Activated effector memory CD4-positive, alpha-beta T cell treated with anti-CD3 and anti-CD28 coated beads, Interleukin-2, amount 50 U/mL, for 16 hours (primary cell): ENCODE measurements around the gene IMMT.
"Not testable (repeated sequence)": the region's sequence is repeated elsewhere in the genome, so short reads cannot be mapped to it uniquely, and the experiment has no call there.

Experiments
- DNase-seq: peaks from one replicate; pipeline ENCODE4 v3.0.0-alpha.2; 2020

The IMMT gene

DNA sequence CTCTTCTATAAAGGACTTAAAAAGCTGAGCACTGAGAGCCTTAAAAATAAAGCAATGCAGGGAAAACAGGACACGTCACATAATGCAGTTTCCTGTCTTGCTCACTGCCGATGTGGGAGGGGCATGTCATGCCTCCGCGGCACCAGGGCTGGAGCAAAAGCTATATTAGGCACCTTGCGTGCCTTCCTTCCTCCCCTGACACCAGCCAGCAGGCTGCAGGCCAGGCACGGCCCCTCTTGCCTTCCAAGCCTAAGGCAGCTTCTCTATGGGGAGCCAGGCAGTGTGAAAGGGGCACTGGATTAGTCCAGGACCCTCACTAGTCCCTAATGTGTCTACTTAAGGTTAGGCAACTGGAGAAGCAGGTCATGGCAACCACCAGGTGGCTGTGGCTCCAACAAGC is 30.3 kb upstream of the IMMT start:
- peak; percentile 79 for DNase-seq

DNA sequence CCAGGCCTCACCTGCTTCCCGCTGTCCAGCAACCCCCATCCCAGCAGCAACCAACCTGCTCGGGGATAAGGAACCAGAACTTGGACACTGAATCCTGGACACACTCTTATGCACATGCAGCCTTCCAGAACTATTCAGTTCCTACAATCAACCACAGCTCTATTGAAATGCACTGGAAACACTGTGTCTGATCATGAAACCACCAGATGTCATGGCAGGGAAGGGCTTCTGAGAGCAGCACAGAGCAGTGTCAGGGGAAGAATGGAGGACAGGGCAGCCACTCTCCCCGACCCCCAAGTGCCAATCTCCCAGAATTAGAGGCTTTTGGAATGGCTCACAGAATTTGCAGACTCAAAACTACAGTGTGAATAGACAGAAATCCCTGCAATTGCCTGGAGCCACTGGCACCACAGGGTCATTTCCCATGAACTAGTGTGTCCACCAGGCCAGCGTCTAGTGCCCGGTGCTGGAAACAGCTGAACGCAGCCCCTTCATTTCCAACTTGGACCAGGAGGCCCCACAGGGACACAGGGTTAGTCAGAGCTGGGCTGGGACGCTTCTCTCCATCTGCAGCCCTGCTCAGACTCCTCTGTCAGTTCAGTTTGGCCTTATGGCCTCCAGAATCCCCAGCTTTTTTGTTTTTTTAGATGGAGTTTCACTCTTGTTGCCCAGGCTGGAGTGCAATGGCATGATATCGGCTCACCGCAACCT is 29.5 kb upstream of the IMMT start:
- no peak for DNase-seq

DNA sequence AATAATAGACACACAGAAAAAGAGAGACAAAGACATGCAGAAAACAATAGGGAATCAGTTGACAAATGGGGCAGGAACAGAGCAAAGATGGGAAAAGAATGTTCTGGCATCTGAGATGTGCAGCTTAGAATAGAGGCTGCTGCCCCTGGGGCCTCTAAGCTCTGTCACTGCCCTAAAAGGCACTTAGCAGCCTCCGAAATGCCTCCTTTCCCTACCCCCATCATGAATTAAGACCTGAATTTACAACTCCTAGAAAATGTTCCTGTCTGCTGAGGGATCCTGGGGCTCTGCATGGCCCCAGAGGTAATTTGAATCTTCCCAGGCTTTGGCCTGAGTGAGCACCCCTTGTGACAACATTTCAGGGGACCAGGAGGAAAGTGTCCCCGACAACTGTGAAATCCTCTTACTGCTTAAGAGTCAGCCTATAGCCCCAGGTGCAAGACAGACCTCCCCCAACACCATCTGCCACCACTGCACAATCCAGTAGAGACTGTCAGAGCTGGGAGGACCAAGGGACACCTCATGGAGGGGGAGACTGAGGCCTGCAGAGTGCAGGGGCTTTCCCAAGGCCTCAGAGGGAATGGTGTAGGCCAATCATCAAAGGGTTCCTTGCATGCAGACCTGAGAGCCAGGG is 28.8 kb upstream of the IMMT start:
- no peak for DNase-seq

DNA sequence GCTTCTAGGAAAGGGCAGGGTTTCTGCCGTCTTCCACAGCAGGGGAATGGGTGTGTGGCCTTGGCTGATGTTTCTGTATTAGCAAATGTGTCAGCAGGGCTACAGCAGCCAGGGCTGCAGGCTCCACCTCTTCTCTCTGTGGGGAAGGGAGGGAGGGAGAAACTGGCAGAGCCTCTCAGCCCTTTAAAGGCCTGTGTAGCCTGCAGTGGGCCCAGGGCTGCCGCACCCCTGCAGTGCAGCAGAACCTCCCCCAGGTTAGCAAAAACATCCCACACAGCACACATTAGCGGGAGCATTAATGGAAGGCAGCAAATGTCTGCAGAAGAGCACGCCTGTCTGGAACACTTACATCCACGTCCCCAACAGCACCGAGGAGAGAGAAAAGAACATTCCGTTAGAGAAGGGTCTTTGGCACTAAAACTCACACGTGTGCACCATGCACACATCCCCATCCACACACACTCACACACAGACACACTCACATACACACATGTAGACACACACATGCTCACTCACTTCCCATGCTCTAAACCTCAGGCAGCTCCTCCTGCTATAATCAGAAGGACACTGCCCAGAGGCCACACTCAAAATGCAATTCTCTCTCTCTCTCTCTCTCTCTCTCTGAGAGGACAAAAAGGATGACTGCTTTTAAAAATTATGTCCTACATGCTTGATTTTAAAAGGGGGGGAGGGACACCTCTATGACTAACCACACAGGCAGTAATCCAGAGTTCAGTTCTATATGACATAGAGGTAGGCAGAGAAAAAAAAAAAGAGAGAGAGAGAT is 28.1 kb upstream of the IMMT start:
- no peak for DNase-seq

DNA sequence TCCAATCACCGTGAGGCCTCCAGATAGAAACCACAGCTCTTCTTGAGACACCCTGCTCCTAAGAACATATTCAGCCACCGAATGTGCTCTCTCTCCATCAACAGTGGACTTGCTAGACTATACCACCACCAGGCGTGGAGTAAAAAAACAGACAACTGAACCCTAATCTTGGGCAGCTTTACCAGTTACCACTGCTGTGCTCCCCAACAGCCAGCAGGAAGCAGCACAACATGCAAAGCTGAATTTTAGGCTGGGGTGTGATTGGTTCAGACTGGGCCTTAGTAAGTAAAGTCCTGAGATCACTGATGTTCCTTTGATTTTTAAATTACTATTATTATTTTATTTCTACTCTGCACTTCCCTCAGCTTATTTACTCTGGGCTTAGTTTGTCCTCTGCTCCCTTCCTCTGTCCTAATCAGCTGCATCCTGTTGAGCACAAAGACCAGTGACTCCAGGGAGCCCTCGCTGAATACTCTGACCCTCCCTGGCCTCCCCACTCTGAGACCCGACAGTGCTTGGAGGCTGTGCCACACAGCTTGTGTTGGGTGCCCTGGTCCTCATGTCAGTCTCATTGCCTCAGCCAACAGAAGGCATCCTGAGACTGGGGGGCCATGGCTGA is 25.9 kb upstream of the IMMT start:
- DNase-seq = peak; percentile 82

DNA sequence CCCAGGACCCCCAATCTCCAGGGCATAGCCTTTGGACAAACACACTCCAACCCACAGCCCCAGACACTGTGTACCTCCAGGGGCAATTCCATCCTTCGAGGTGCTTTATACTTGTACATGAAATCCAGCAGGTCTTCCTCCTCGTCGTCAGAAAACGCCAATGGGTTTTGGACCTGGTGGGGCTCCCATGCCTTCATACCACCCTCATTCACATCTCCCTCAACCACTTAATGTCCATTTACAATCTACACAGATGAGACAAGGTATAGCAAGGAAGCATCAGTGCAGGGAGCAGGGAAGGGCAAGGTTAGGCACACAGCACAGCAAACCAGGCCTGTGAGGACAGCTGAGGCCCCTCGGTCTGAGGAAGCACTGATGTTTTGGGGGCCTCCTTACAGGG is 24.6 kb upstream of the IMMT start:
- no peak for DNase-seq

DNA sequence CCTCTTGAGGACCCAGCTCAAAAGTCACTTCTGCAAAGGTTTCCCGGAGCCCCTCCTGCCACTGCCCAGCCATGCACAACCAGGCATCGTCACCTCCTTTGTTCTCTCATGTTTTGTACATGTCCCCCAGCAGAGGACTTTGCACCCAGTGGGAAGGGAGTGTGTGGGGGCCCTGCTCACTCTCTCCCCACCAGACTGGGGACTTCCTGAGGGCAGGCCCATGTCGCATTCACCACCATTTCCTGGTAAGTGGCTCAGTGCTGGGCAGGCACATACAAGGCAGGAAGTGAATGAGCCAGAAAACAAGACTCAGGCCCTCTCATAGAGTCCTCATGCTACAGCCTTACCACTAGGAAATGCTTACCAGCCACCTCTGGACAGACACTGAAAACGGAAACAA is 22.9 kb upstream of the IMMT start:
- no peak for DNase-seq

DNA sequence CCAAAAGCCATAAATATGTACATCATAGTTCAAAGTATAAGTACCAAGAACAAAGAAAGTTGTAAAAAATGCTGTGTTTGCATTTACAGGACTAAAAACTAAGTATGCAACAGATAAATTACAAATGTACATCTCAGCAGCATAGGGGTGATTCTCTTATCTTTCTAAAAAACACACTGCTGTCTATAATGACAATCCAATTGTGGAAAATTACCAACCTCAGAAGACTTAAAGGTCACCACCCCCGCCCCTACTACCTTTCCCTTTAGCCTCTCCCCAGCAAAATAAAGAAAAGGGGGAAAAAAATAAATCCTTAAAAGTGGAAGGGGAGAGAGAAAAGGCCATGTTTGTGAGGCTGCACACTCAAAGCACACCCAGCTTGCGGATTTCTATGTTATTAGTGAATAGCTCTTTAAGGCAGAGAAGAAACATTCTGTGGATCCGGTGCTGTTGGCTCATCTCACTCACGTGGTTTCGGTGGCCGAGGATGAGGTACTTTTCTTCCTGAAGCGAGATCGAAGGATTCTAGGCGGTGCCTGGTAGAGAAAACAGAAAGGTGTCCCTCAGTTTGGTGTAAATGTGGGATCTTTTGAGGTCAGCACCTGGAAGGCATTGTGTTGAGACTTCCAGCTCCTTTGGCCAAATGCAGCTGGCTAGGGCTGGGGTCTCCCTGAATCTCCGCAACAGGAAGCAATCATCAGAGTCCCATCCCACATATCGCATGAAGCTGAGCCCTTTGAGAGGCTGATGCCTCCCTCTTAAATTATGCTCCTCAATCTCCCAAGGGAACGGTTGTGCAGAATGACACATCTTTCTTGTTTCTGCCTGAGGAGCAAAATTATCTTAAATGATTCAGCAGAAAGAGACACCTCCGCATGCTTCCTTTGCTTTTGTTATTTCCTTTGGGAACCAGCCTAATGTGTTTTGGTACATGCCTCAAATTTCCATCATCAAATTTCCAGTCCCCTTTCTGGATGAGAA is 21.6 kb upstream of the IMMT start:
- no peak for DNase-seq

DNA sequence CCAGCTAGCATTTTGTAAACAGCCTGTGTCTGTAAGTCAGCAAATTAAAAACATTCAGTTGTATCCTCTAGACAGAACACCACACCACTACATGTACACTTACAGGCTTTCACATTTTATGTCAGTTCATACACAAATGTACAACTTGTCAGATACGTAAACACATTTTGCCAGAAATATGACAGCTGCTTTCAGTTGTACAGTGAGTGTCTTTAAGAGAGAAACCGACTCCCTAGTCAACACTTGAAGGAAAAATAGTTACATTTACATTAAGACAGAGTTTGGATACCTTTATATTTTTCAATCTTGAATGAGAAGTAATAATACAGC is 19.2 kb upstream of the IMMT start:
- DNase-seq = no peak

DNA sequence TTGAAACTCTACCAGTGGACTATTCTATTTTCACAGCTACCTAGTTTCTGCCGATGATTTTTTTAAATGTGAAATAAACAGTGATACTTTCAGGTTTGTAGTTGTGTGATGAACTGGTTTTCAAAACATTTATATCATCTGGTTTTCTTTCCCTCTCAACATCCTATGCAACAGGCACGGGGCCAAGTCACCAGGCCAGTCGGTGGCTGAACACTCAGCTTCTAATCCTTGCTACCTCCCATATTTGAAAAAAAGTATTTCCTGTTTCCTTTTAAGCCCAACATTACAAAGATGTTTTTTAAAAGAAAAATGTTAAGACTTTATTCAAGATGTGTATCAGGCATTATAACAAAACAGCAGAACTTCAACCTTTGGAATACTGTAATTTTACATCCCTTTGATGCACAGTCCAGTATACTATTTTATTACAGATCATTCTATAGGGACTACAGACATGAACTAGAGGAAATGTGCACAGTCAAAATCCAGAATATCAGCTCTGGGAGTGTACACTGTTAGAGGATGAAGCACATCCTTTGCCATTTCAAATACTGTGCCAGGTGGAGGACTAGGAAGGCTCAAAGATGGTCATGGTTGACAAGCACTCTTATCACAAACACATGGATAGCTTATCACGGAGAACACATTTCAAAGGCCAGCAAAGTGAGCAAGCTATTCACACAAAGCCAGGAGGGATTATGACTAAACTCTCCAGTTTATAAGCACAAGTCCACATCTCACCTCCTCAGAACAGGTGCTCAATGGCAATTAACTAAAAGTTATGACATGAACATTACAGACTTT is 18.6 kb upstream of the IMMT start:
- no peak for DNase-seq

DNA sequence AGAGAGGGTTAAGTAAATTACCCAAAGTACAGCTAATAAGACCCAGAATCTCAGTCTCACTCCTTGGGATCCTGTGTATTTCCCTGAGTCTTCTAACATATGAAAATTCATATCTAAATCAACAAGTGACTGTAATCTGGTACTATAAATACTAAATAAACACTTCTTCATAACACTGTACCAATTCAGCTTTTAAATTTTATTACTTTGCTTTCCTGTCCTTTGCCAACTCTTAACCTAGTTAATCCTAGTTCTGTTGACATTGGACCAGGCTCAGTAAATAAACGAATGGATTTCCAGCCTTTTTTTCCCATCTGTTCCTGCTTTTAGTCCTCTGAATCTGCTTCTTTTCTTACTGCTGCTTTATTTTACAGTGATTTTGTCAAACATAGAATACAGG is 17.8 kb upstream of the IMMT start:
- no peak for DNase-seq

DNA sequence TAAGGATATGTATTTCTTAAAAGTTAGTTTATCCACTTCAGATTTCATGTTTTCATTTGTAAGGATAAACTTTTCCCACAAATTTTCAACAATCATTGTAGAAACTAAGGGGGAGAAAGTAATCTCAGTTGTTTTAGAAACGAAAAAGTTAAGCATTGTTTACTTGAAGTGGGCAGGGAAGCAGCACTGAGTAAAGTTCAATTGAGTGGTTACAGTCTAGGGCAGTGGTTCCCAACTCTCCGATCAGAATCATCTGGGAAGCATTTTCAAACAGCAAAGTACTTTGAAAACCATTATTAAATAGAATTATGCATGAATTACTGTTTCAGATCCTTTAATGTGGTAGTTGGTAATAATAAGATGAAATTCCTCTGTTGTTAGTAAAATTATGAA is 16.5 kb upstream of the IMMT start:
- no peak for DNase-seq

DNA sequence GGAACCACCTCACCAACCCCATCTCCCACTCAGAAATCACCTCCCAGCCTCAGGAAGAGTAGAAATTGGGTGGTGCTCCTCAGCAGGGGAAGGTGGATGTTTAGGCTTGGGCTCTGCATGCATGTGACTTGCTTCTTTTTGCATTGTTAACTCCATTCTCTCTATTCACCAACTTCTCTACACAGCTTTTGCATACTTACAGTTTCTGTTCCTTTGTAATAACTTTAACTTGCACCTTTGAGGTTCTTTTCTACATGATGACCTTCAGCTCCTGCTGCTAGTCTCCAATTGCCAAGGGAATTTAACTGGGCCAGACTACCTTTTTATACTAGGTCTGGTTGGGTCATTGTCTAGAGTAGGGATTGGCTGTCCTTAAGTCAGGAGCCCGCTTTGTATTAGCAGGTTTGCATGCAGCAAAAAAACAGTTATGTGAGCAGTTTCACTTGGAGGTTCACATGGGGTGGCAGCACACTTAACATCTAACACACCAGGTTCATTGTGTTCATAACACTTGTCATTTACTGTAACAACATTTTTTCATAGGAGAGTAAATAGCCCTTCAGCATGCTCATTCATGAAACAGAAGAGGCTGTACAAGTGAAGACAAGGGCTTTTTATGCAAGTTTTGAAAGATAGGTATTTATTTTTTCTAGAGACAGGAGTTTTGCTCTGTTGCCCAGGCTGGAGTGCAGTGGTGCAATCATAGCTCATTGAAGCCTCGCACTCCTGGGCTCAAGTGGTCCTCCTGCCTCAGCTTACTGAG is 16.0 kb upstream of the IMMT start:
- no peak for DNase-seq

DNA sequence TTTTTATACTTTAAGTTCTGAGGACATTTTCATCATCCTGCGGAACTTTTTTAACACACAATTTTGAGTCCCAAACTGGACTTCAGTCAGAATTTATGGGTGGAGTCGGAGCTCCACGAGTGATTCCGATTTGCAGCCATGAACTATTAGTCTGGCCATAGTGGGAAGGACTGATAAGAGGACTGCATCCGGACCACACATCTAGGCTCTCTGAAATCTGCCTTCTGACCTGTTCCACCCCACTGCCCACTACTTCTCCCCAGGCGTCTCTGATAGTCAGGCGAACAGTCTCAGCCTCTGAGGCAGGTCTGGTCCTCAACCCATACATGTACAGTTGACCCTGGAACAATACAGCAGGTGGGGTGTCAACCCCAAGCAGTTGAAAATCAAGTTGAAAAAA is 9.2 kb upstream of the IMMT start:
- DNase-seq = no peak

DNA sequence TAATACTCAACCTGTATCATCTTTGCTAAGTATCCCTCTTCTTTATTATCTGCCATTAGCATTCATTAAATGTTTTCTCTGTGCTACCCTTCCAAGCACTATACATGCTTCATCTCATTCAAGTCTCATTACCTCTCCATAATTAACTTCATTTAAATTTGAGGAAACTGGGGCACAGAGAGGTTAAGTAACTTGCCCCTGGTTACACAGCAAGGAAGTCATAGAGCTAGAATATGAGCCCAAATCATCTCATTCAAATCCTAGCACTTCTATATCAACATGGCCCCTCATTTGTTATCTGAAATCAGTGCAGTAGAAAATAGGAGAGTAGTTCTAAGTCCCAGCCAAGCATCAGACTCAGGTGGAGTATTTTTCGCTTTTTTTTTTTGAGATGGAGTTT is 8.4 kb upstream of the IMMT start:
- no peak for DNase-seq

DNA sequence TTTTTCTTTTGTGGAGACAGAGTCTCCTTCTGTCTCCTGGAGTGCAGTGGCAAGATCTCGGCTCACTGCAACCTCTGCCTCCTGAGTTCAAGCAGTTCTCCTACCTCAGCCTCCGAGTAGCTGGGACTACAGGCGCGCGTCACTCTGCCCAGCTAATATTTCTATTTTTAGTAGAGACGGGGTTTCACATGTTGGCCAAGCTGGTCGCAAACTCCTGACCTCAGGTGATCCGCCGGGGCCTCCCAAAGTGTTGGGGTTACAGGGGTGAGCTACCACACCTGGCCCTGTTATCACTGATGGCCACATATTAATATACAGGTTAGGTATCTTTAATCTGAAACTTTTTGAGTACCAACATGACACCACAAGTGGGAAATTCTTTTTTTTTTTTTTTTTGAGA is 7.4 kb upstream of the IMMT start:
- DNase-seq = no peak

DNA sequence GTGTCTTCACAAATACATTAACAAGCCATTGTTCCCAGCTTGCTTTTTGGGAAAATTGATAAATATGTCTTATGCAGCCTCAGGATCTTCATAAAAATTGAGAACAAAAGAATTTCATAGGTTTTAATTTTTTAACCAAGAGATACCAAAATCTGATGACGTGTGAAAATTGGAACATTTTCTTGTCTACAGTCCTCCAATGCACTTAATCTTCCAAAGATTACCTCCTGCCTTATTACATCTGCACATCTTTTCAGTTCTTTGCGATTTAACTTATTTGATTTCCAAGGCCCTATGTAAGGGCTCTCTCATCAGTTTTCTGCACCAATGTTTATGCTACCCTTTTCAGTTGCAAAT is 7.1 kb upstream of the IMMT start:
- DNase-seq = no peak

DNA sequence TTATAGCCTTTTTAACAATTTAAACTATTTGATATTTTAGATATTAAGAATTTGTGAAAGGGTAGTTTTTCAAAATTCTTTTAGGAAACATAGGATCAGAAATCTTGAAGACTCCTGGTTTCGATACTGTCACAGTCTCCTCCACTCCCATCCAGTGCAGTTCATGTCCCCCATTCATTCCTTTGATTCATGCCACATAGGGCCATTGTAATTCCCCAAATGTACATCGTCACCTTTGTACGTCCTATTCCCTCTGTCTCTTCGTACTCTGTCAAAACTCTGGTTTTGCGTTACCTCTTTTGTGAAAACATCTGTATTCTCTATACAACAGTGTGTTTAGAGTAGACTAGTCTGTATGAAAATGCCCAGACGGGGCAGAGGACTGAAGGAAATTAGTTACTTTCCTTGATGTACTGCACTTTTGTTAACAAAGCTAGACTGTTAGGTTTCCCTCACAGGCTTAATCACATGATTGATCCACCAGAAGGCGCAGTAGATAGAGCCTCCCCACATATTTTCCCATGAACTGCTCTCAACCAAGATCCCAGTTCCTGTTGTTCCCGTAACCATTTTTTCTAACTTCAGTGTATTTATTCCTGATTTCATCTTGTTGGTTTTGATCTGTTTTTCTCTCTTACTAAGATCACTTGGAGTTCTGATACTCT is 6.5 kb upstream of the IMMT start:
- no peak for DNase-seq

DNA sequence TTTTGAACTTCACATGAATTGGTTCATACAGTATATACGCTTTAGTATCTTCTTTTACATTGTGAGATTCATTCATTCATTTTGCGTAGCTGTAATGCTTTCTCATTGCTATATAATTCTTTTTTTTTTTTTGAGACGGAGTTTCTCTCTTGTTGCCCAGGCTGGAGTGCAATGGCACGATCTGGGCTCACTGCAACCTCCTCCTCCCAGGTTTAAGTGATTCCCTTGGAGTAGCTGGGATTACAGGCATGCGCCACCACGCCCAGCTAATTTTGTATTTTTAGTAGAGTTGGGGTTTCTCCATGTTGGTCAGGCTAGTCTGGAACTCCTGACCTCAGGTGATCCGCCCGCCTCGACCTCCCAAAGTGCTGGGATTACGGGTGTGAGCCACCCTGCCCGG is 5.3 kb upstream of the IMMT start:
- DNase-seq = not testable (repeated sequence)

DNA sequence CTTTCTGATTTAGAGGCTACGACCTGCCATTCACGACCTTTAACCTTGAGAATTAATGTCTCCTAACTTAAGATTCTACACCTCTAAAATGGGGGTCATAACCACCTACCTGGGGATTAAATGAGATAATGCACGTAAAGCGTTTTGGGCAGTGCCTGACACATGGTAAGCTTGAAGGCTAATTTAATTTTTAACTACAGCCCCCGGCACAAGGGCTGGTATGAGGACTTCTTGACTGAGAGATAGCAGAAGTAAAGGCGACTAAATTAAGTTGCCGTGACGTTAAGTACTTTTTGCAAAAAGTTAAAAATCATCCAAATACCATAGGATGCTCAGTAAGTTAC is 4.5 kb upstream of the IMMT start:
- DNase-seq = no peak
